ENCODE data around the gene PRCC. TPM values are rescaled to one million over a fixed set of nuclear protein-coding genes. Genes with fewer than 3 reads are reported as not detected.

The PRCC gene
- total and polyA plus RNA-seq, 2 of the 13 experiments (the other 11 are each of a cell fraction or from before 2014, with no cell fraction given) = 24.2 to 40.5 TPM

DNA sequence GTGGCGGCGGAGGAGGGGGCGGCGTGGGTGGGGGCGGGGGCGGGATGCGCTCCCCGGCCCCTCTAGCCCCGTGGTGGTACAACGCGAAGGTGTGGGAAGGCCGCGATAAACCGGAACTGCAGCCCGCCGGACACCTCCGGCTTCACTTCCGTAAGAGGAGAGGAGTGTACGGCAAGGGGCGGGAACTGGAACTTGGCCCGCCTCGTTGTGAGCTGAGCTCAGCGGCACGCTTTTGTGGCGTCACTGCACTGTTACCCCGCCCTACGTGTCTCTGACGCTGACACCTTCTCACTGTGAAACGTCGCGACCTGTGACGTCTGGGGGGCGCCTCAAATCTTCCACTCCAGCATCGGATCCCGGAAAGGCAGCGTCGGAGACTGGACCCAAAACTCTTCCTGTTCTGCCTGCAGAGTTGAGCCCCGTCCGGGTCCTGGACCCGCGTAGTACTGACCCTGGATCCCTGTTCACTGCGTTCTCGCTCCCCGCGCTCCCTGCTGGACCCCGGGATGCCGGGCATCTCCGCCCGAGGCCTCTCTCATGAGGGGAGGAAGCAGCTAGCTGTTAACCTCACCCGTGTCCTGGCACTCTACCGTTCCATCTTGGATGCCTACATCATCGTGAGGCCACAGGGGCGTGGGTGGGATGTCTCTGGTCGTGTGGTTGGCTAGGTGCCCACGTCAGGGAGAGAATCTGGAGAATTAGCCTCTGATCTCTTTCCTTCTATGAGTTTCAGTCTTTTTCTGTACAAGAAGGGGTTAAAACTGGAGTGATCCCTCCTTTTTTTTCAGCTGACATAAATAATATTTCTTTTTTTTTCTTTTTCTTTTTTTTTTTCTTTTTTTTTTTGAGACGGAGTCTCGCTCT, 38.5 kb upstream of the PRCC start, which contains the start of gene ISG20L2 (continued):
- TF ChIP-seq NCOR1 (IDR thresholded peaks at IDR 0.05; ENCODE audit: borderline replicate concordance, low read length) (no peak), ZNF329 (CRISPR knock-in tag; IDR thresholded peaks at IDR 0.05; ENCODE audit: low read depth) (no peak), ZFP41 (CRISPR knock-in tag; IDR thresholded peaks at IDR 0.05; ENCODE audit: borderline replicate concordance) (no peak), GTF2F1 (IDR thresholded peaks at IDR 0.05; ENCODE audit: low read length) (no peak), NFATC3 (CRISPR knock-in tag; IDR thresholded peaks at IDR 0.05) (no peak), ZNF615 (CRISPR knock-in tag; IDR thresholded peaks at IDR 0.05; ENCODE audit: borderline replicate concordance) (no peak), ZNF589 (CRISPR knock-in tag; conservative IDR thresholded peaks at IDR 0.05) (no peak), ZFX (CRISPR knock-in tag; IDR thresholded peaks at IDR 0.05; ENCODE audit: low read depth) (peak; percentile 79), RBM22 (optimal IDR thresholded peaks at IDR 0.05; ENCODE audit: low read length) (peak; percentile 64)
- TF ChIP-seq, protein P1, sequence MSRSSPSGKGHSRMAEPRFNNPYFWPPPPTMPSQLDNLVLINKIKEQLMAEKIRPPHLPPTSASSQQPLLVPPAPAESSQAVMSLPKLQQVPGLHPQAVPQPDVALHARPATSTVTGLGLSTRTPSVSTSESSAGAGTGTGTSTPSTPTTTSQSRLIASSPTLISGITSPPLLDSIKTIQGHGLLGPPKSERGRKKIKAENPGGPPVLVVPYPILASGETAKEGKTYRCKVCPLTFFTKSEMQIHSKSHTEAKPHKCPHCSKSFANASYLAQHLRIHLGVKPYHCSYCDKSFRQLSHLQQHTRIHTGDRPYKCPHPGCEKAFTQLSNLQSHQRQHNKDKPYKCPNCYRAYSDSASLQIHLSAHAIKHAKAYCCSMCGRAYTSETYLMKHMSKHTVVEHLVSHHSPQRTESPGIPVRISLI (CRISPR knock-in tag; IDR thresholded peaks at IDR 0.05; ENCODE audit: borderline replicate concordance) = no peak
- TF ChIP-seq, protein P2, sequence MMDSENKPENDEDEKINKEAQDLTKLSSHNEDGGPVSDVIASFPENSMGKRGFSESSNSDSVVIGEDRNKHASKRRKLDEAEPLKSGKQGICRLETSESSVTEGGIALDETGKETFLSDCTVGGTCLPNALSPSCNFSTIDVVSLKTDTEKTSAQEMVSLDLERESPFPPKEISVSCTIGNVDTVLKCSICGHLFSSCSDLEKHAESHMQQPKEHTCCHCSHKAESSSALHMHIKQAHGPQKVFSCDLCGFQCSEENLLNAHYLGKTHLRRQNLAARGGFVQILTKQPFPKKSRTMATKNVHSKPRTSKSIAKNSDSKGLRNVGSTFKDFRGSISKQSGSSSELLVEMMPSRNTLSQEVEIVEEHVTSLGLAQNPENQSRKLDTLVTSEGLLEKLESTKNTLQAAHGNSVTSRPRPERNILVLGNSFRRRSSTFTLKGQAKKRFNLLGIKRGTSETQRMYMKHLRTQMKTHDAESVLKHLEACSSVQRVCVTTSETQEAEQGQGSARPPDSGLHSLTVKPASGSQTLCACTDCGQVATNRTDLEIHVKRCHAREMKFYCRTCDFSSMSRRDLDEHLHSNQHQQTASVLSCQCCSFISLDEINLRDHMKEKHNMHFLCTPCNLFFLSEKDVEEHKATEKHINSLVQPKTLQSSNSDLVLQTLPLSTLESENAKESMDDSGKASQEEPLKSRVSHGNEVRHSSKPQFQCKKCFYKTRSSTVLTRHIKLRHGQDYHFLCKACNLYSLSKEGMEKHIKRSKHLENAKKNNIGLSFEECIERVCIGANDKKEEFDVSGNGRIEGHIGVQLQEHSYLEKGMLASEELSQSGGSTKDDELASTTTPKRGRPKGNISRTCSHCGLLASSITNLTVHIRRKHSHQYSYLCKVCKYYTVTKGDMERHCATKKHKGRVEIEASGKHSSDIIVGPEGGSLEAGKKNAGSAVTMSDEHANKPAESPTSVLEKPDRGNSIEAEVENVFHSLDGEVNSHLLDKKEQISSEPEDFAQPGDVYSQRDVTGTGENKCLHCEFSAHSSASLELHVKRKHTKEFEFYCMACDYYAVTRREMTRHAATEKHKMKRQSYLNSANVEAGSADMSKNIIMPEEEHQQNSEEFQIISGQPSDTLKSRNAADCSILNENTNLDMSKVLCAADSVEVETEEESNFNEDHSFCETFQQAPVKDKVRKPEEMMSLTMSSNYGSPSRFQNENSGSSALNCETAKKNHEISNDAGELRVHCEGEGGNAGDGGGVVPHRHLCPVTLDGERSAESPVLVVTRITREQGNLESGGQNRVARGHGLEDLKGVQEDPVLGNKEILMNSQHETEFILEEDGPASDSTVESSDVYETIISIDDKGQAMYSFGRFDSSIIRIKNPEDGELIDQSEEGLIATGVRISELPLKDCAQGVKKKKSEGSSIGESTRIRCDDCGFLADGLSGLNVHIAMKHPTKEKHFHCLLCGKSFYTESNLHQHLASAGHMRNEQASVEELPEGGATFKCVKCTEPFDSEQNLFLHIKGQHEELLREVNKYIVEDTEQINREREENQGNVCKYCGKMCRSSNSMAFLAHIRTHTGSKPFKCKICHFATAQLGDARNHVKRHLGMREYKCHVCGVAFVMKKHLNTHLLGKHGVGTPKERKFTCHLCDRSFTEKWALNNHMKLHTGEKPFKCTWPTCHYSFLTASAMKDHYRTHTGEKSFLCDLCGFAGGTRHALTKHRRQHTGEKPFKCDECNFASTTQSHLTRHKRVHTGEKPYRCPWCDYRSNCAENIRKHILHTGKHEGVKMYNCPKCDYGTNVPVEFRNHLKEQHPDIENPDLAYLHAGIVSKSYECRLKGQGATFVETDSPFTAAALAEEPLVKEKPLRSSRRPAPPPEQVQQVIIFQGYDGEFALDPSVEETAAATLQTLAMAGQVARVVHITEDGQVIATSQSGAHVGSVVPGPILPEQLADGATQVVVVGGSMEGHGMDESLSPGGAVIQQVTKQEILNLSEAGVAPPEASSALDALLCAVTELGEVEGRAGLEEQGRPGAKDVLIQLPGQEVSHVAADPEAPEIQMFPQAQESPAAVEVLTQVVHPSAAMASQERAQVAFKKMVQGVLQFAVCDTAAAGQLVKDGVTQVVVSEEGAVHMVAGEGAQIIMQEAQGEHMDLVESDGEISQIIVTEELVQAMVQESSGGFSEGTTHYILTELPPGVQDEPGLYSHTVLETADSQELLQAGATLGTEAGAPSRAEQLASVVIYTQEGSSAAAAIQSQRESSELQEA (CRISPR knock-in tag; IDR thresholded peaks at IDR 0.05; ENCODE audit: not compliant biosample characterization) = no peak
- TF ChIP-seq, protein P3, sequence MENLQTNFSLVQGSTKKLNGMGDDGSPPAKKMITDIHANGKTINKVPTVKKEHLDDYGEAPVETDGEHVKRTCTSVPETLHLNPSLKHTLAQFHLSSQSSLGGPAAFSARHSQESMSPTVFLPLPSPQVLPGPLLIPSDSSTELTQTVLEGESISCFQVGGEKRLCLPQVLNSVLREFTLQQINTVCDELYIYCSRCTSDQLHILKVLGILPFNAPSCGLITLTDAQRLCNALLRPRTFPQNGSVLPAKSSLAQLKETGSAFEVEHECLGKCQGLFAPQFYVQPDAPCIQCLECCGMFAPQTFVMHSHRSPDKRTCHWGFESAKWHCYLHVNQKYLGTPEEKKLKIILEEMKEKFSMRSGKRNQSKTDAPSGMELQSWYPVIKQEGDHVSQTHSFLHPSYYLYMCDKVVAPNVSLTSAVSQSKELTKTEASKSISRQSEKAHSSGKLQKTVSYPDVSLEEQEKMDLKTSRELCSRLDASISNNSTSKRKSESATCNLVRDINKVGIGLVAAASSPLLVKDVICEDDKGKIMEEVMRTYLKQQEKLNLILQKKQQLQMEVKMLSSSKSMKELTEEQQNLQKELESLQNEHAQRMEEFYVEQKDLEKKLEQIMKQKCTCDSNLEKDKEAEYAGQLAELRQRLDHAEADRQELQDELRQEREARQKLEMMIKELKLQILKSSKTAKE (CRISPR knock-in tag; IDR thresholded peaks at IDR 0.05; ENCODE audit: borderline replicate concordance) = no peak
- TF ChIP-seq, protein P4, sequence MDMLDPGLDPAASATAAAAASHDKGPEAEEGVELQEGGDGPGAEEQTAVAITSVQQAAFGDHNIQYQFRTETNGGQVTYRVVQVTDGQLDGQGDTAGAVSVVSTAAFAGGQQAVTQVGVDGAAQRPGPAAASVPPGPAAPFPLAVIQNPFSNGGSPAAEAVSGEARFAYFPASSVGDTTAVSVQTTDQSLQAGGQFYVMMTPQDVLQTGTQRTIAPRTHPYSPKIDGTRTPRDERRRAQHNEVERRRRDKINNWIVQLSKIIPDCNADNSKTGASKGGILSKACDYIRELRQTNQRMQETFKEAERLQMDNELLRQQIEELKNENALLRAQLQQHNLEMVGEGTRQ (IDR thresholded peaks at IDR 0.05; ENCODE audit: low read depth, low read length) = no peak
- TF ChIP-seq, protein P4 (CRISPR knock-in tag; IDR thresholded peaks at IDR 0.05; ENCODE audit: borderline replicate concordance) = no peak
